ENCODE measurements around the gene KDM4C.

Gene KDM4C

DNA sequence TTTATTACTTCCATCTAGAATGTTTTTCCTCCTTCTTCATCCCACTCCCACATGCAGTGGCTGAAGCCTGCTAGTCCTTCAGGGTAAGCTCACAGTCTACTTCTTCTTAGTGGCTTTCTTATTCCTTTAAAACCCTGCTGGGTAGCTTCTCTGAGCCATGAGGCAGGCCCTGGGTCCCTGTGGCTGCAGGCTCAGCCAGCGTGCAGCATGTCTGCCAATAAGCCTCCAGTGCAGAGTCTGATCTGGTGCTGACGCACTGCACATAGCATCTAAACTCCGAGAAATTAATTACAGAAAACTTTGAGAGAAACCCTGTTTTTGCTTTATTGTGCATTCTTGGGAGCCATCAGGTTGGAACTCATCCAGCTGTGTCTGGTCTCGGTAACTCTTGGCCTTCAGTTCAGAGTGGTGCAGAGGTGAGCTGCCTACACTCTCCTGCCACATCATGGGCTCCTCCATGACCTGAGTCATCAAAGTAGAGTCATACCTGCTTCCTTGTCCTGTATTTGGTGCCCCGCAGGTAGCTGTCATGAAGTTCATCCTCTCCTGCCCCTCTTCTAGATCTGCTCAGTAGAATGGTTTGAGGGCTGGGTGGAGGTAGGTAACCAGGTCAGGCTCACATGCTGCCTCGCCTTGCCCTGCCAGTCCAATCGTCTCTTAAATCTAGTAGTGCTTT lies 339.4 kb downstream of the KDM4C start:
- DNase-seq (ENCODE audit: low read depth in 2 of 2), result no peak

DNA sequence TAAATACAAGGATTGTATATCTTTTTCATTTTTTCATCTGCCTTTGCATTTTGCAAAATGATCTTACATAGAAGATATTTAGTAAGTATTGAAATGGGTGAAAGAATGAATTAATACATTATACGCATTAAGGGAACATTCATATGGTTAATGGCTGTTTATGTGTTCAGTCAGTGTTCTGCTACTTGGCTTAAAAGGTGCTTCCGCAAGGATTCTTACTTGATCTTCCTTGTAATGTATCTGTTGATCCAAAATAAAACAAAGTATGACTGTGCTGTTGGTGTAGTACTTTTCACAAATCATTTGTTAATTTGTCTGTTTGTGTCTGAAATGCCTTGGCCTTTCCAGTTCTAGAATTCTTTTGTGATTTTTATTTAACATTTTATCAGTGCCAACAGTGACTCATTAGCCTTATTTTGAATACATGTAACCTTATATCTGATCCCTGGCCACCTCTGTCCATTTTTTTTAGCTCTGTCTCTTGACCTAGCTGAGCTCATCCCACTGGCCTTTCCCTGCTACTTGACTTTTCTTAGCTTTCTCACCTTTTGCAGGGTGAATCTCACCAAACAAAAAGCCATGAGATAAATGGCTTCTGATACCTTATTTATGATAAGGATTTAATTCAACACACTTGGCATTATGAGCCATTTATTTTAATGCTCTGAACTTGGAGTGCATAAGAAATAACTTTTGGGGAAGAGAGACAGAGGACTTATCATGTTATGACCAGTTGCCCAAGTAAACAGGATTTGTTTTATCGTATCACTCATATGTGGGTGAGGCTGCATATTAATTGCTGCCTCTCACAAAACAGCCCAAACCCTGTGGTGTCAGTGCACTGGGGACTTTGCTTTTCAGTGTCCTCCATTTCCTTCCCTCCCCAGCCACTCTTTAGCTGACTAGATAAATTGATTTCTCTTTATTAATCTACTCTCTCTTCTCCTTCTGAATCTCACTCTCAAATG lies 340.3 kb downstream of the KDM4C start:
- no peak for DNase-seq (ENCODE audit: low read depth in 2 of 2)

DNA sequence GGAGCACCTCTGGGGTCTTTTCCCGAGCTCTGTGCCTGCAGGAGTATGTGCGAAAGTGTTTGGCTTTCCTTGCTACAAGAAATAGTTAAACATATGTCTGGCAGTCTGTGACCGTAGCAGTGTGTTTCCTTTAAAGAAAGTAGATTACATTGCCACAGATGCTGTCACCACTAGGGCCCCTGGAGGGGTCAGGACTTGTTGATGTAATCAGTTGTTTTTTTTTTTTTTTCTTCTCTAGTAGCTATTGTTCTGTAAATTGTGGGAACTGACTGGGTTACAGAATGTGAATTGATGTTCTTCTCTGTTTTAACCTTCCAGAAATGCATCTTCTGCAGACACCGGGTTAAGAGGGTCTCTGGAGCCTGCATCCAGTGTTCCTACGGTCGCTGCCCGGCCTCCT lies 345.6 kb downstream of the KDM4C start:
- no peak for DNase-seq (ENCODE audit: low read depth in 2 of 2)

DNA sequence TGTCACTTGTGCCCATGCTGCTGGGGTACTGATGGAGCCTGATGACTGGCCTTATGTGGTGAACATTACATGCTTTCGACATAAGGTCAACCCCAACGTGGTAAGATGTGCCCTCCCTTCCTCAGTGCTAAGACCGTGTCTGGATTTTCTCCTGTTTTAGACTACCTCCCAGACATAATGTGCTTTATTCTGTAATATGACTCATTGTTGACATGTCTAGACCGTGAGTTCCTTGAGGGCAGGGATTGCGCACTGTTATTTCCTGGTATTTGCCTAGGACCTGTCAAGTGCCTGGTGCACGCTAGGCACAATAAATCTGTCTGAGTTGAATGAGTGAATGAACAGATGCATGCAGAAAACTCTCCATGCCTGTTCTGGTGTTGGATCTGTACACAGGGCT lies 346.0 kb downstream of the KDM4C start:
- DNase-seq (ENCODE audit: low read depth in 2 of 2), result no peak

DNA sequence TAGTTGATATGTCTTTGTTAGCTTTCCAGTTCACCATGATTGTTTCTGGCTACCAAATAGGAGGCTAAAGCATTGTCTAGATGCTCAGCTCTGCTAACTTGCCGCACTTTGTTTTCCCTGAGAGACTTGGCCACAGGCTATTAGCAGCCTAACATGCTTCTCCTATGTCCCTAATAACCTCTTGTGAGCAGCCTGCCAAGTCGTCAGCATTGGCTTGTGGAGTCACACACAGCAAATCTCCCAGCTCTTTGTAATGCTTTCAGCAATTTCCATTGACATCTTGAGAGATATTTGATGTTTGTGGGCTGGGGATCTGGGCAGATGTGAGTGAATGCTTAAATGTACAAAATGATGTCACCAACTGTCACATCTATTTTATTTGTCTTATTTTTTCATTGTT lies 346.9 kb downstream of the KDM4C start:
- no peak for DNase-seq (ENCODE audit: low read depth in 2 of 2)

DNA sequence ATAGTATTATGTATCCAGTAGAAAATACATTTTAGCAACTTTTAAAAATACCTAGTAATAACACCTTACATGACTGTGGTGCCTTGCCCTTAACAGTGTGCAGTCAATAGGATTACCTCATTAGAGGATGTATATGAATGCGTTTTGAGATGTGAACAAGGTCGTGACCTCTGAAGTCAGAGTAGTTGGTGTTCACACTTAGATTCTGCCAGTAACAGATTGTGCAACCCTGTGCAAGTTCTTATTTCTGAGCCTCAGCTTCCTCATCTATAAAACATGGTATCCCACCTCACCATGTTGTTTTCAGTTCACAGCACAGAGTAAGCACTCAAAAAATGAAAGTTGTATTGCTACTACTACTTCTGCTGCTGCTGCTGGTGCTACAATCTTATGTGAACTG lies 347.3 kb downstream of the KDM4C start:
- no peak for DNase-seq (ENCODE audit: low read depth in 2 of 2)

DNA sequence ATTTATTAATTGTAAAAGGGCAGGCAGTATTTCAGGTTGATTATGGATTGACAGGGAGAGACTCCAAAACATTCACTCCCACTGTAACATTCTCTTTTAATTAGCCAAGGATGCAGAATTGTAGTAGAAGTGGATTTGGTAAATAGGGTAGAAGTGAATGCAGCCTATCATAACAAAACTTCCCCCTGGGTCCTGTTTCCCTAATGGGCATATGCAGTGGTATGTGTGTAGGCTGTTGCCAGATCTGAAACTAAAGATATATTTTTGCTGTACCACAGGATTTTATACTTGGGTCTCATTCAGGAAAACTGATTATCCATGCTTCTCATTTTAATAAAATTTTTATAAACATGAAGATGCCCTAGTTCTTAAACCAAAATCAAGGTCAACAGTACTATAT lies 351.2 kb downstream of the KDM4C start:
- DNase-seq (ENCODE audit: low read depth in 2 of 2), result no peak

DNA sequence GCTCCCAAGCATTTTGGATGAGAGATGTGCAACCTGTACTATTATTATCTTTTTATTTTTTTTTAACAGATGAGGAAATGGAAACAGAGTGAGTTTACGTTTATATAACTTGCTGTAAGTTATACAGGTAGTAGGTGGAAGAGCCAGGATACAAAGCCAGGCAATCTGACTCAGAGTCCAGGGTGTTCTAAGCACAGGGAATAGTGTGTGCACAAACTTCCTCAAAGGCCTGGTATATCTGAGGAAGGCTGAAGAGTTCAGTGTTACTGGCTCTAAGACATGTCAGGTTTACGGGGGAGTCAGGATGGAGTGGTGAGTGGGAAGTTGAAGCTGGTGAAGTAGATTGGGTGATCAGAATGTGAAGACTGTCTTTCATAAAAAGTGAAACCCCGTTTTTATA lies 353.6 kb downstream of the KDM4C start:
- DNase-seq (ENCODE audit: low read depth in 2 of 2), result no peak

DNA sequence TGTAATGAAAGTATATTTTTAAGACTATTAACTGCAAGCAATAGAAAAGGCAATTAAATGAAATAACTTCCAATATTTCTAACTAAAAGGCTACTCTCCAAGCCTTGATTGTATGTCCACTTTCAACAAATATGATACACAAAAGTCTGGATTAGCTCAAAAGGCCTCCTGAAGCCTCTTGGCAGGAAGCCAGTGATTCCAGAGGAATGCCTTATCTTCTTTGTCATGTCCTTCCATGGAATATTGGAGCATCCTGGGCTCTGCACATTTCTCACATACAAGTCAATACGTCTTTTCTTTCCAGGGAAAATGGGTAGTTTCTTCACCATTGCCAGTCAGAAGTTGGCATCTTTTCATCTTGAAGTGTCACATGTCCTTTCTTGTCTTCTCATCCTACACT lies 357.8 kb downstream of the KDM4C start:
- DNase-seq (ENCODE audit: low read depth in 2 of 2), result no peak

DNA sequence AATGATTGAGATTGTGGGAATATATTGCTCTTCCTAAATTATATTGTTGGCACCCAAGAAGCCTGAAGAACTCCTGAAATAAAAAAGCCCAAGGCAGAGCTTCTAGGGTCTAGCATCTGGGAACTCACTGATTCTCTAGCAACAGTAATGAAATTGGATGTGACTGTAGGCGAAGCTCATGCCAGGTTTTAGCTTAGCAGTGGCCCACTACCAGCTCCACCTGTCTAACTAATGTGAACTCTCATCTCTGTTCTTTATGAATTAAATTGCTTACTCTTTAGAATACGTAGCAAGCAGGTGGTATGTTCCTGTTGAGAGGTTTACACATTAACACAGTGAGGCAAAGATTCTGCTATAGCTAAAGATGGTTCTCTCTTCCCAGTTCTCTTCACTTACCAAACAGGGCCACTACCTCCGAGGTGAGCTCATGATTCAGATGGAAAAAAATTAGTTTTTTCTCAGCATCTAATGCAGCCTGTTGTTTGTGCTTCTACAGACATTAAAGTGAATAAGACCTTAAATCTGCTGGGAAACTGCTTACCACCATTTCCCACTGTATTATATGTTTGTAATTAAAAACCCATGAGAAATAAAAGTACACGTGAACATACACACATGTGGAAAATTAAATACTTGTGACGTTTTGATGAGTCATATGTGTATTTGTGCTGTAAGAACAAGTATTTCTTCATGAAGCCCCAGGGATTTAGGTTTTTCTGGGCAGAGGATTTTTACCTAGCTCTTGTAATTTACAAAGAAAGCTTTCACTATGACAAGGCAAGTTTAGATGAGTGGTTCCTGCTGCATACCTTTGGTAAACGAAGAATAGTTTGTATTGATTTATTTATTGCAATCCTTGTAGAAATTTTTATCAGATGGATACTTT lies 360.1 kb downstream of the KDM4C start:
- DNase-seq (ENCODE audit: low read depth in 2 of 2), result peak; percentile 64 to 66

DNA sequence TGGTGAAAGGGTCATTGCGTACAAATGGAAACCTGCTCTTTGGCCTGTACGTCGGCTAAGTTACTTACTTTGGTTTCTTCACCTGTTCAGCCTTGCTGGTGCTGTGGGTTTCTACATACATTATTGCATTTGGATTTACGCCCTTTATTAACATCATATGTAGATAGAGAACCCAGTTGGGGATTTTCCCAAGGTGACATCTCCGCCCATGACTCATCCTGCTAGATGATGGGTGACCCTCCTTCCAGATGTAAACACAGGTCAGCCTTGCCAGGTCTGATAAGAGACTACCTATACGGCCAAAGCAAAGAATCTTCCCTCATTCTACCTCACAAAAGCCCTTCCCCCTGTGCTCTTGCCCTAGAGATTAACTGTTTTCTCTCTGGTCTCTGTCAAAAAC lies 360.9 kb downstream of the KDM4C start:
- no peak for DNase-seq (ENCODE audit: low read depth in 2 of 2)

DNA sequence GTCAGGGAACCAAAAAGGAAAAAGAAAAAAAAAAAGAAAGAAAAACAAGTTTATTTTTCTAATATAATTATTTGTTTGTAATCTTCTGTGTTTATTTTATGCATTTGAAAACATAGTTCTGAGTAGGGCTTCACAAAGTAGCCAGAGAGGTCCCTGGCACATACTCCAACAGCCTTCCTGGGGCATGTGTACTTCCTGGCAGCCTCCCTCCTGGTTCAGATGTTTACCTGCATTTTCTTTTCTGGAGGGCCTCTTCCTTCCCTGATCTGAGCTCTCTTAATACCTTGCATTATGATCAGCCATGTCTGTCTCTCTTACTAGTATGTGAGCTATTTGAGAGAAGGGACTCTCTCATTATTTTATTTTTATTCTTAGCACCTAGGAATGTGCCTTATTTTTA lies 361.8 kb downstream of the KDM4C start:
- DNase-seq (ENCODE audit: low read depth in 2 of 2), result no peak

DNA sequence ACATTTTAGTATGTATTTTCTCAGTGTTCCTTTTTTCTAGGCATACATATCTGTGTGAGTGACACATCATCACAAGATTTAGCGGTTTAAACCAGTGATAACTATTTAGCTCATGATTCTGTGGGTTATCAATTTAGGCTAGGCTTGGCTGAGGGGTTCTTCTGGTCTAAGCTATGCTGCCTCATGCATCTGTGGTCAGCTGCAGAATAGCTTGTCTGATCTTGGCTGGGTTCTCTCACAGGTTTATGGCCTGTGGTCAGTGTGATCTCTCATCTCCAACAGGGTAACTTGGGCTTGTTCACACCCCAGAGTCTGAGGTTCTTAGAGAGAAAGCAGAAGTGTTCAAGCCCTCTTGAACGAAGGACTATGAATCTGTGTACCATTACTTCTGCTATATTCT lies 363.3 kb downstream of the KDM4C start:
- no peak for DNase-seq (ENCODE audit: low read depth in 2 of 2)

DNA sequence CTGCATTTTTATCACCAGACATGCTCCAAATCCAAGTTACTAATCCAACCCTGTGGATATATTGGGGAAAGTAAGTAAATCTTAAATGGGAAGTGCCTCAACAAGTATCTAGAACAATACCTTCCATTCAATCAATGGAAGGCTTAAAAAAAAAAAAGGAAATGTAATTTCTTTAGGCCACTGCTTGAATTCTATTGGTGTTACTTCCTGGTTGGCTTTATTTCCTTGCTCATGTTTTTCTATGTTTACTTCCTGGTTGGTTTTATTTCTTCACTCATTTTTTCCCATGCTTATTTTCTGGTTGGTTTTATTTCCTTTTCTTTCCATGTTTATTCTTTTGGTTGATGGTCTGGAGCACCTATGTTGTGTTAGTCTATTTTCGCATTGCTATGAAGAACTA lies 363.9 kb downstream of the KDM4C start:
- DNase-seq (ENCODE audit: low read depth in 2 of 2), result no peak

DNA sequence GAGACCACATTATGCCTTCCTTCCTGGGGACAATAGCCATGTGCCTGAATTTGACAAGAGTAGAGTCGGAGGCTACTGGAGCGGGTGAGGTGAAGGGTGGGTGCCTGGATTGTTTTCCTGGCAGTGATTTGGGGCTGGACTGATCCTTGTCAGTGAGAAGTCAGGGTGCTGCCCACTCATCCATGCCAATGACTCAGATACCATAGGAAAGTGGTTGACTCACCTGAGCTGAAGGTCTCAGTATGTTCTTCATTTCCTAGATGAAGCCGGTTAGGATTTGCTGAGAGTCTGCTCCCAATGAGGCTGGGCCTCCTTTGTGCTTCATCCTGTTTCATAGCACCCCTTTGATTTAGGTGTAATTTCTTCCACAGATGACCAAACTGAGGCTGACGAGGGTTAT lies 366.0 kb downstream of the KDM4C start:
- no peak for DNase-seq (ENCODE audit: low read depth in 2 of 2)

DNA sequence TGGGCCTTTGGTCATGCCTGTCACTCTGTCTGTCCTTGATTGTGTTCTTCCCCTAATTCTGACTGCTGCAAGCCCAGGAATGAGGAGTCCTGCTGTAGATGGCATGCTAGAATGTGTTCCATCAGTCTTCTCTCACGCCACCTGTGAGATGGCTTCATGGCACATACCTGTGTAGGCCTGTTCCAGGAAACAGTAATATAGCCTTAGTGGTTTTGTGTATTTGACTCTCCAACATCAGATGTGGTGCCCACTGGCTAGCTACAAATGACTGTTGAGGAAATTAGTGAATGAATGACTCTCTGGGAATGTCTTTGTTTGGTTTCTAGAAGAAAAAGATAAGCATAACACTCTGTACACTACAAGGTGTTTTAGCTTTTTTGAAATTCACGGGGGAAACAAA lies 367.5 kb downstream of the KDM4C start:
- DNase-seq (ENCODE audit: low read depth in 2 of 2), result no peak

DNA sequence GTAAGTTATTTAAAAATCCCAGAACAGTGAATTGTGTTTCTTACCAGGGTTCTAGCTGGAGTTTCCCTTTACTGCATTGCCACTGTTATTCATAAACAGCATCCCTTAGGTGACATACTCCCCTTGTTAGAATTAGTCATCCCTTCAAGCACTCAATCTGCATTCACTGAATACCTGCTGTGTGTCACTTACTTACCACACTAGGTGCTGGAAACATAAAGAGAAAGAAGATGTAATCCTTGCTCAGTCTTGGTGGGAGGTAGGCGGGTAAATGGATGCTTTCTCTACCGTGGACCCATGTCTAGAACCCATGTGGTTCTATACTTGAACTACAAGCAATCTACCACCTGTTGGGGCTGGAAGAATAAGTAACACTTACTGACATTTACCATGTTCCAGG lies 371.6 kb downstream of the KDM4C start:
- no peak for DNase-seq (ENCODE audit: low read depth in 2 of 2)

DNA sequence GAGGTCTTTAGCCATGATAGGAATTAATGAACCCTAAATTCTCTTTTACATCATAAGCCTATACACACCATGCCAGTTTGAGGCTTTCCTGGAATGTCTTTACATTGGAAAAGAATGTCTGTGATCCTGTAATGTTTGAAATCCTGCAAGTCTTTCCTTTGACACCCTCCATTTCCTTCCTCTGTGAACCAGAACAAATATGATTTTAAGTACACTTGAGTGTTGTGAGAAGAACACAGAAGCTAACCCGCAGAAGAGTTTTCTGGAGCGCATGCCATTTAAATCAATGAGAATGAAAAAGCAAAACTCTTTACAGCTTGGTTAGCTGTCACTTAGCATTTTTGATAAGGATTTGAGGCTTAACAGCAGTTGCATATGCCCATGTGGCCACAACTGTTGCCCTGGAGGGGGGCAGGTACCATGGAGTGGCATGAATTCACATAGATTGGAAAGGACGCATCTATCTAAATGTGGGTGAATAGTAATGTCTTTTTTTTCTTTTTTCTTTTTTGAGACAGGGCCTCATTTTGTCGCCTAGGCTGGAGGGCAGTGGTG lies 372.6 kb downstream of the KDM4C start:
- no peak for DNase-seq (ENCODE audit: low read depth in 2 of 2)

DNA sequence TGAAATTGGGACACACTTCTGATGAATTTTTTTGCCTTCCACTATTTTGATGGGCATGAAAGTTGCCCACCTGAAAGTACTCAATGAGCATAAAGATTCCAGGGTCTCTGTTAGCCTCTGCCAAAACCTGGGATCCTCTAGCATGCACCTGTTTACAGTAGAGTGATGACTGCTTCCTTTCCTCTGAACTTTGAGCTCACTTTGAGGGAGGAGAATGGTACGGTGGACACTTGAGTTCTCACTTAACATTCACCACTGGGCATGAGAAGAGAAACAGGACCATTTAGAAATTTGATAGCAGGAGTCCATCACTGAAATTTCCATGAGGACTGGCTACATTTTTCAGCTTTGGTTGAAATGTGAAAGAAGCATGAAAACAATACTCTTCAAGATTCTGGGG lies 374.8 kb downstream of the KDM4C start:
- DNase-seq (ENCODE audit: low read depth in 2 of 2), result no peak

DNA sequence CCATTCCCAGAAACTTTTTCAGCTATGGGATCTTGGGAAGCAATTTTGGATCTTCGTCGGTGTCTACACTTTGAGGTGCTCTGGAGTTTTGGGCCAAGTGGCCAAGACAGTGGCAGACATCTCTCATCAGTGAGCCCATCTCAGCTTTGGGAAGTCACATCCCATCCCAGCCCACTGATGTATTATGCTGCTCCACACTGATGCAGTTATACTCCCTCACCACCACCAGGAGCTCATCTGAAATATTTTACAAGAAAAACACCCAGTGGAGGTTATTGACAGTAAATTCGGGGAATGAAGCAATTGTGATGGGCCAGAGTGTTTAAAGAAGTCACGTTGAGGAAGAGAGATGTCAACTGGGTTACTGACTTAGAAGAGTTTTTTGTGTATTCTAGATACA lies 378.0 kb downstream of the KDM4C start:
- DNase-seq (ENCODE audit: low read depth in 2 of 2), result no peak

DNA sequence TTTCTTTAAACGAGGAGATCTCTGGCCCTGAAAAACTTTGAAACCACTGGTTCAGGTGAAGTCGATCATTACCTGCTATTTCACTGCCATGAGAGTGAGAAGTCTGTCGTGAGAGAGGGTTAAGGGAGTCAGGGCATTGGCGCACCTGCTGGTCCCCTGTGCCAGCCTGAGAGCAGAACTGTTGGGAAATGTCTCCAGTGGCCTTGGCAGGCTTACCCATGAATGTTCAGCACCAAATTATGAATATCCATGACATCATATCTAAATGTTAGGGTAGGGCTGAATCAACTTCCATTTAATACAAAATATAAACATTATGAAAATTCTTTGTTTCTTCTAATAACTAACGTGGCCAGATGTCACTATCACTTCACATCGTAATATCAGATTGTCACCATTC lies 379.3 kb downstream of the KDM4C start:
- no peak for DNase-seq (ENCODE audit: low read depth in 2 of 2)

DNA sequence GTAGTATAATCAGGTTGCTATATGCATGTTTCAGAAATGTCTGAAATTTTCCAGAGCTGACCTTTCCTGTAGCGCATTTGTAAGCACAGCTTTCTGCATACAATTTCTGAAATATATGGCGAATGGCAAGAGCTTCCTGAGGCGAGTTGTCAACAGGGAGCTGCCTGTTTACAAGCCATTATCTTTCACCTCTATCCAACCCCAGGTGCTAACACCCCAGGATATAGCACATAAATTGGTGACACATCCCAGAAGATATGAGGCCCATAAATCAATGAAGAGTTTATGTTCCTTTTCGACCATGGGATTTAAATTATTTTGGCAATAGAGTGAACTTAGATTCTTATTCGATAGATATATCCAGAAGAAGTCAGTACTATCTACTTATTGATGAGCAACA lies 379.8 kb downstream of the KDM4C start:
- no peak for DNase-seq (ENCODE audit: low read depth in 2 of 2)
